ENCODE data around the gene WDR93.

WDR93 gene

GRCh38 chr15:89690276-89691218 is at the start of gene WDR93, which contains the start of gene PEX11A:
WDR93 (plus strand) TSS chr15:89690811; CDS start chr15:89701747, 10,936 bp downstream.
PEX11A (minus strand) TSS chr15:89690754; CDS start chr15:89690632, 122 bp downstream.
- TF ChIP-seq CTCF (IDR thresholded peaks at IDR 0.05), result no peak

- TF ChIP-seq CTCF (IDR thresholded peaks at IDR 0.05), result no peak
Measured at GRCh38 chr15:89641053-89641452, 49.6 kb upstream of the WDR93 start.

- no peak for TF ChIP-seq CTCF (IDR thresholded peaks at IDR 0.05)
Measured at GRCh38 chr15:89642106-89642505, 48.5 kb upstream of the WDR93 start.

GRCh38 chr15:89645680-89646079 is 44.9 kb upstream of the WDR93 start:
- no peak for TF ChIP-seq CTCF (IDR thresholded peaks at IDR 0.05)

- TF ChIP-seq CTCF (IDR thresholded peaks at IDR 0.05), result no peak
Measured at GRCh38 chr15:89646416-89647141, 44.0 kb upstream of the WDR93 start.

- TF ChIP-seq CTCF (IDR thresholded peaks at IDR 0.05), result peak; percentile 95
Measured at GRCh38 chr15:89647191-89647851, 43.3 kb upstream of the WDR93 start.
